Ectodermal cell (in vitro differentiated cells): ENCODE measurements around the gene PLPP7.

ENCODE experiments used
- H3K27ac ChIP-seq: 2 replicates; pipeline ENCODE4 v1.7.0; 2013; ENCODE audit warnings: mild to moderate bottlenecking, low read depth, low read length; ENCODE audit not compliant: insufficient read depth, poor library complexity, severe bottlenecking
- H3K27me3 ChIP-seq: 2 replicates; pipeline ENCODE4 v1.7.0; 2013; ENCODE audit warnings: mild to moderate bottlenecking, low read length; ENCODE audit not compliant: insufficient read depth, control insufficient read depth, poor library complexity, severe bottlenecking
- H3K36me3 ChIP-seq: one replicate; pipeline ENCODE4 v1.7.0; 2013; ENCODE audit warnings: low read length; ENCODE audit not compliant: control insufficient read depth, insufficient read depth
- H3K4me1 ChIP-seq: one replicate; pipeline ENCODE4 v1.7.0; 2013; ENCODE audit warnings: low read length; ENCODE audit not compliant: control insufficient read depth, insufficient read depth
- H3K4me3 ChIP-seq: 2 replicates; pipeline ENCODE4 v1.7.0; 2013; ENCODE audit warnings: low read depth, low read length, control low read depth; ENCODE audit not compliant: insufficient read depth
- H3K9me3 ChIP-seq: 2 replicates; pipeline ENCODE4 v1.7.0; 2013; ENCODE audit warnings: mild to moderate bottlenecking, low read length, moderate library complexity; ENCODE audit not compliant: control insufficient read depth
- WGBS, 2 experiments: methylation state at CpG; one replicate each; pipeline ENCODE4 v1.1.7; 2013; ENCODE audit warnings: missing lambda C conversion rate in 2 of 2; 5-methylcytosine and 5-hydroxymethylcytosine counted together

Gene PLPP7

DNA sequence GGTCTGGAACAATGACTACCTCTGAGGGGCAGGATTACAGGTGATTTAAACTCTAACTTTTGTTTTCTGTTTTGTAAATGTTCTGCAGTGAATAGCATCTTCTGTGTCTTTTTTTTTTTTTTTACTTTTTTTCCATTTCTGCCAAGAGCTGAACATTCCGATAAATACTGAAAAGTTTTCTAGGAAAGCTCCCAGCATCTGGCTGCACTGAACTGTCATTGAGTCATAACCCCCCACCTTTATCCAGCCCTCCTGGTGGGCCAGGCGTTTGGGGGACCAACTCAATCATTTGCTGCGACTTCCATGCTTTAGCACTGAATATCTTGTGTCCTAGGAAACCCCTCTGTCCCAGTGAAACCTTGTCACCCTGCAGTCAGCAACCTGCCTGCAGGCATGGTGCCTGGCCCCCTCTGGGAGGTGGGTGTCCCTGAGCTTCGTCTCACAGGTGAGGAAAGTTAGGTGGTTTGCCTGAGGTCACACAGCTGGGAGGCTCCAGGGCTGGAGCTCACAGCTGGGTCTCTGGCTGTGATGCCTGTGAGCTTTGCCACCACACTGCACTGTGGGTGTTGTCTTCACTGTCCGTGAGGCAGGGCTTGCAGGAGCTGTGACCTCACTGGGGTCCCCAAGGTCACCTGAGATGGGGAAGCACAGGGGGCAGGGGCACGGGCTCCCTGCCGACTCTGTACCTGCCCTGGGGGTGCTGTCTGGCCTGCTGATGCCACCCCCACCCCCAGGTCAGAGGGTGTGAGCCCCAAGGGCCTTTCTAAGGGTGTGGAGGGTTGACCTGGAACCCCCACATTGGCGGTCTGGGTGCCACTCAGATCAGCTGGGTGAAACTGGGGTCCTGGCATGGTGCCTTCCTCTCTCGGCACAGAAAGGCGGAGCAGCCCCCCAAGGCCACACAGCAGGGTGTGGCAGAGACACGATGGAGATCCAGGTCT, 14.1 kb downstream of the PLPP7 start:
- Histone ChIP-seq H3K4me3 (no peak overlapping the region), H3K9me3 (no peaks in the 10 kb centered on the region), H3K27me3 (no peaks in the 10 kb centered on the region), H3K4me1 (peaks cover 4% of the 10 kb centered on the region), H3K27ac (no peak overlapping the region), H3K36me3 (no peaks in the 10 kb centered on the region)
- WGBS, 2 experiments: 86 to 88% methylated on average over 11 of the region's 11 CpGs

DNA sequence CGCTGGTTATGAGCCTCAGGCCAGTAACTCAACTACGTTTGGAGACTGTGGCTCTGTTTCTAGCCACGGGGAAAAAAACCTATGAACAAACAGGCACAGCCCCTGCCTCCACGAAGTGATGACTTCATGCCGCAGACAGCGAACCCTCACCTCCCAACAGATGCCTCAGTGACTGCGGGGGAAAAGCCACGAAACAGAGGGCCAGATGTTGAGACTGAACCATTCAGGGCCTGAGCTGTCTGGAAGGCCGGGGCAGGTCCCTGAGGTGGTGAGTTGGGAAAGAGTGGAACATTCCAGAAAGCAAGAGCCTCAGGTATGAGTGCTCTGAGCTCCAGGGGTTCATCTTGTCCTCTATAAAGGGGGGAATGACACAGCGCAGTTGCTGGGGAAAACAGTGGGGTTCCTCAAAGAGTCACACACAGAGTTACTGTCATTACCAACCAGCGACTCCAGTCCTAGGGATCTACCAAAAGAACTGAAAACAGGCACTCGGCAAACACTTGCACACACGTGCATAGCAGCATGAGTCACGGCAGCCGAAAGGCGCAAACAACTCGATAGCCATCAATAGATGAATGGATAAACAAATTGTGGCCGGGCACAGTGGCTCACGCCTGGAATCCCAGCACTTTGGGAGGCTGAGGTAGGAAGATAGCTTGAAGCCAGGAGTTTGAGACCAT, 15.3 kb downstream of the PLPP7 start:
- Histone ChIP-seq H3K27ac (no peak overlapping the region), H3K36me3 (no peaks in the 10 kb centered on the region)
- 87 to 89% methylated on average over 19 of the region's 19 CpGs for WGBS, 2 experiments

DNA sequence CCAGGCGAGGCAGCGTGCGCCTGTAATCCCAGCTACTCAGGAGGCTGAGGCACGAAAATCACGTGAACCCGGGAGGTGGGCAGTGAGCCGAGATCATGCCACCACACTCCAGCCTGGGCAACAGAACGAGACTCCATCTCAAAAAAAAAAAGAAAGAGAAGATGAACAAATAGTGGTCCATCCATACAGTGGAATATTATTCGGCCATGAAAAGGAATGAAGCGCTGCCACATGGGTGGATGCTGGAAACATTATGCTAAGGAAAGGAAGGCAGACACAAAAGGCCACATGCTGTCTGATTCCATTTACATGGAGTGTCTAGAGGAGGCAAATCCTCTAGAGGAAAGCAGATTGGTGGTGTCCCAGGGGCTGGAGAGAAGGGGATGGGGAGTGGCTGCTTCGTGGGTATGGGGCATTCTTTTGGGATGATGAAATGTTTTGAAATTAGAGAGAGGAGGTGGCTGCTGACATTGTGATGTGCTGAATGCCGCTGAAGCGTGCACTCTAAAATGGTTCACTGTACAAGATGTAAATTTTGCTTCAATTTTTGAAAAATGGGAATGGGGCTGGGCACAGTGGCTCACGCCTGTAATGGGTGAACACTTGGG, 17.0 kb downstream of the PLPP7 start:
- Histone ChIP-seq H3K4me1 (peaks cover 4% of the 10 kb centered on the region), H3K36me3 (no peaks in the 10 kb centered on the region), H3K9me3 (no peaks in the 10 kb centered on the region), H3K4me3 (no peak overlapping the region), H3K27me3 (no peaks in the 10 kb centered on the region), H3K27ac (no peak overlapping the region)
- WGBS, 2 experiments: 93 to 95% methylated on average over 14 of the region's 14 CpGs

More for the DNA sequence above, 15.3 kb downstream of the PLPP7 start:
- peaks cover 4% of the 10 kb centered on the region for H3K4me1 ChIP-seq
- no peaks in the 10 kb centered on the region for H3K27me3 ChIP-seq
- no peak overlapping the region for H3K4me3 ChIP-seq
- no peaks in the 10 kb centered on the region for H3K9me3 ChIP-seq

DNA sequence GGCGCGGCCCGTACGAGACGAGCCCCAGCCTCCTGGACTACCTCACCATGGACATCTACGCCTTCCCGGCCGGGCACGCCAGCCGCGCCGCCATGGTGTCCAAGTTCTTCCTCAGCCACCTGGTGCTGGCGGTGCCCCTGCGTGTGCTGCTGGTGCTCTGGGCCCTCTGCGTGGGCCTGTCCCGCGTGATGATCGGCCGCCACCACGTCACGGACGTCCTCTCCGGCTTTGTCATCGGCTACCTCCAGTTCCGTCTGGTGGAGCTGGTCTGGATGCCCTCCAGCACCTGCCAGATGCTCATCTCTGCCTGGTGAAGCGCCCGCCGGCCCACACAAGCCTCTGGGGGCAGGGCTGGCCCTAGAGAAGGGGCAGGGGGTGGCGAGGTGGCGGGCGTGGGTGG, 18.5 kb downstream of the PLPP7 start:
- Histone ChIP-seq H3K9me3 (no peaks in the 10 kb centered on the region), H3K4me1 (peaks cover 4% of the 10 kb centered on the region), H3K4me3 (no peak overlapping the region), H3K36me3 (no peaks in the 10 kb centered on the region), H3K27me3 (no peaks in the 10 kb centered on the region), H3K27ac (no peak overlapping the region)
- WGBS, 2 experiments: 92% methylated on average over 31 of the region's 31 CpGs

DNA sequence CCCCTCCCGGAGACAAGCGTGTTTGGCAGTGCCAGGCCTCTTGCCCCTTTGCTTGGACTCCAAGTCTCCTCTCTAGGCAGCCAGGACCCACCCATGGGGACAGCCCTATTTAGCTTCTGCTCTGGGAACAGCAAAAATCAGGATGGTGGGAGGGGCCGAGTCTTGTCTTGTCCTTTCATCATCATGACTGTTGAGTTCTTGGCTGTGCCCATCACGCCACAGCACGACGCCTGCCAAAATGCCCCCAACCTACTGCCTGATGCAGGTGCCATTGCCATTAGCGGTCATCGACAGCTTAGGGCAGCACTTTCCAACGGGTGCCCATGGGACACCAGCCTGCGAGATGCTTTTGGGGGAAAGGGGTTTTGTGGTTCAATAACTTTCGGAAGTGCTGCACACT, 18.9 kb downstream of the PLPP7 start:
- H3K27me3 ChIP-seq: no peaks in the 10 kb centered on the region
- 95 to 97% methylated on average over 11 of the region's 11 CpGs for WGBS, 2 experiments
- peaks cover 2% of the 10 kb centered on the region for H3K4me1 ChIP-seq
- no peaks in the 10 kb centered on the region for H3K9me3 ChIP-seq
- H3K36me3 ChIP-seq: no peaks in the 10 kb centered on the region
- no peak overlapping the region for H3K4me3 ChIP-seq
- no peak overlapping the region for H3K27ac ChIP-seq

DNA sequence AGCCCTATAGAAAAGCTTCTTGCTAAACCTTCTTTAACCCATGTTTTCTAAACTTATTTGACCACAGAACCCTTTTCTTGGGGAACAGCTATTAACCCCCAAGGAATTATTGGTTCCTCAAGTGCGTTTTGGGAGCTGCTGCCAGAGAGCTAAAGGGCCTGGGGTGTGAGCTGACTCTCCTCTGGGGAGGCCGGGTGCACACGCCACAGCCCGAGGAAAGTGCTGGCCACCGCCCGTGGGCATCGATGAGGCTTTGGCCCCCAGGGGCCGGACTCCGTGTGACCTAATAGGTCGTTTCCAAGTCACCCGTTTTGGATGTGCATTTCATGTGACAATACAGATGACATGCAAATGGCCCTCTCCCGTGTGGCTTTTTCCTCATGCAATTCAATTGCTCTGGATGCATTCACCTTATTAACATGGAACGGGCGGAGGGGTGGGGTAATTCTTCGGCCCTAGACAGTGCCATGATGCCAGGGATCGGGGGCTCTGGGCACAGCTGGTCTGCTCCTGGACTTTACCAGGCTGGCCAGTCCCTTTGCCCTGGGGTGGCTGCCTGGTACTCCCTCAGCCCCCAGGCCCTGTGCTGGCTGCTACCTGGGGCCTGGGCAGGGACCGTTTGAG, 19.5 kb downstream of the PLPP7 start:
- H3K4me1 ChIP-seq: no peaks in the 10 kb centered on the region
- no peaks in the 10 kb centered on the region for H3K9me3 ChIP-seq
- no peaks in the 10 kb centered on the region for H3K36me3 ChIP-seq
- no peak overlapping the region for H3K4me3 ChIP-seq
- 93 to 95% methylated on average over 17 of the region's 17 CpGs for WGBS, 2 experiments
- no peaks in the 10 kb centered on the region for H3K27me3 ChIP-seq
- H3K27ac ChIP-seq: no peak overlapping the region

DNA sequence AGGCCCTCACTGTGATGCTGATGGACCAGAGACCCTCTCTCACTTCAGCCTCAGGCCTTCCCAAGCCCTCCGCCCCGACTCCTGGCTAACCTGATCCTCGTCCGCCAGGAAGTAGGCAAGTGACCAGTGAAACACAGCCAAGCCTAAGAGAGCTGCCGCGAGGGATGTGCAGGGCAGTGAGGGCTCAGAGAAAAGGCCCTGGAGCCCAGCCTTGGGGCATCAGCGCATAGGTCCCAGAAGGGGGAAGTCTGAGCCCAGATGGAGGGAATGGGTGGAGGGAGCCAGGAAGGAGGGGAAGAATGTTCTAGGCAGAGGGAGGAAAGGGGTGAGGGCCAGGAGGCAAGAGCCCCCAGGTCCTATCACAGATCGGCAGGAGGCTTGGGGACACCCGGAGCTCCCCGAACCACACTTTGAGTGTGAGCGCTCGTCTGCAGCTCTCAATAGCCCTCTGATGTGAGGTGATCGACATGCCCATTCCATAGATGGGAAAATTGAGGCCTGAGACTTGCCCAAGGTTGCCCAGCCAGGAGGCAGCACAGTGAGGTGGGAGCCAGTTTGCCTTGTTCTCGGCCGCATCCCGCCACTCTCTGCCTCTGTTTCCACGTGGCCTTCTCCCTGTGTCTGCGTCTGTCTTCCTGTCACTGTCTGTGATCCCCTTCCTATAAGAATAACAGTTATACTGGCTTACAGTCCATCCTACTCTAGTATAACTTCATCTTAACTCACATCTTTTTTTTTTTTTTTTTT, 20.2 kb downstream of the PLPP7 start:
- no peaks in the 10 kb centered on the region for H3K36me3 ChIP-seq
- no peaks in the 10 kb centered on the region for H3K27me3 ChIP-seq
- no peaks in the 10 kb centered on the region for H3K4me1 ChIP-seq
- H3K27ac ChIP-seq: no peak overlapping the region
- no peak overlapping the region for H3K4me3 ChIP-seq
- WGBS, 2 experiments: 89 to 91% methylated on average over 18 of the region's 18 CpGs
- H3K9me3 ChIP-seq: no peaks in the 10 kb centered on the region

DNA sequence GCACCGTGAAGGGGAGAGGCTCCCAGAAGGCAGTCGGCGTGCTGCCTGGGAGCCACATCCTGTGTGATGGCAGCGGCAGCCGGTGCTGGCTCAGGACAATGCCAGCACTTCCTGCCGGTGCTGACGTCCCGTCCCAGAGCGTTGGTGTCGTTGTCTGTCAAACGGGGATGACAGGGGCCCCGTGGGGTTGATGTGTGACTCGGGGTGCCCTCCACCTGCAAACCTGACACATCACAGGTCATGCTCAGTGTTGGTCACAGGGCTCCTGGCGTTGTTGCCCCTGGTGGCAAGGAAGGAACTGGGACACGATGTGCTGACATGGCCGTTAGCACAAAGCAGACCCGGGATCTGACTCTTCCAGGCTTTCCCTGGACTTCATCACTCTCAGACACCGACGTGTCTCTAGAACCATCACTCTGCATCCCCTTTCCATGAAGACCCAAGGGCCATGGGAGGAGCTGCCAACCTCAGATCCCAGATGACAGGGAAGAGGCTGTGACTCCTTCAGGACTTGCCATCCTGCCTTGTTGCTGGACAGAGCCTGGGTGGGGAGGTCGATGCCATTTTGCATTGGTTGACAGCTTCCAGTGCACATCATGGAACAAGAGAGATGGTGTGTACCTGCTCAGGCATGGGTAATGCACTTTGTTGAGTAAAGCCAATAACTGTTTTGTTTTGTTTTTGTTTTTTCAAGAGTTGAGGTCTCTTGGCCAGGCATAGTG, 21.5 kb downstream of the PLPP7 start:
- Histone ChIP-seq H3K9me3 (no peaks in the 10 kb centered on the region), H3K27ac (no peak overlapping the region), H3K4me1 (no peaks in the 10 kb centered on the region), H3K36me3 (no peaks in the 10 kb centered on the region), H3K27me3 (no peaks in the 10 kb centered on the region), H3K4me3 (no peak overlapping the region)
- 72% methylated on average over 20 of the region's 20 CpGs for WGBS, 2 experiments

DNA sequence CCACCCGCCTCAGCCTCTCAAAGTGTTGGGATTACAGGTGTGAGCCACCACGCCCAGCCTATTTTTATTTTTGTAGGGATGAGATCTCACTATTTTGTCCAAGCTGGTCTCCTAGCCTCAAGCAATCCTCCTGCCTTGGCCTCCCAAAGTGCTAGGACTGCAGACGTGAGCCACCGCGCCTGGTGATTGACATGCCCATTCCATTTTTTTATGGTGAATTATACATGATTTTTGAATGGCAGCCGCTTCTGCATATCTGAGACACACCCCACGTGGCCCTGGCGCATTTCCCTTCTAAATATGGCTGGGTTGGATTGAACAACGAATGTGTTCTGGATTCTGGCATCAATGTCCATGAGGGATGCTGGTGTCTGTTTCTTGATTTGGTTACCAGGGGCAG, 22.7 kb downstream of the PLPP7 start:
- Histone ChIP-seq H3K4me3 (no peak overlapping the region), H3K27me3 (no peaks in the 10 kb centered on the region), H3K36me3 (no peaks in the 10 kb centered on the region), H3K27ac (no peak overlapping the region), H3K4me1 (no peaks in the 10 kb centered on the region), H3K9me3 (no peaks in the 10 kb centered on the region)
- WGBS, 2 experiments: 84 to 92% methylated on average over 9 of the region's 9 CpGs
